ELR (cell line): ENCODE data around the gene RTP3.
"Not testable (repeated sequence)": the region's sequence is repeated elsewhere in the genome, so short reads cannot be mapped to it uniquely, and the experiment has no call there.

ENCODE experiments used
- DNase-seq: peaks from one replicate; pipeline ENCODE4 v3.0.0-alpha.2; 2015; ENCODE audit warnings: low read depth

The RTP3 gene

GRCh38 chr3:46519952-46520351 is 22.2 kb downstream of the RTP3 start:
- no peak for DNase-seq

GRCh38 chr3:46520531-46520930 is 22.8 kb downstream of the RTP3 start:
- no peak for DNase-seq

- no peak for DNase-seq
Measured at GRCh38 chr3:46521096-46521495, 23.3 kb downstream of the RTP3 start.

GRCh38 chr3:46522201-46522600 is 24.4 kb downstream of the RTP3 start:
- not testable (repeated sequence) for DNase-seq

- no peak for DNase-seq
Measured at GRCh38 chr3:46523556-46523955, 25.8 kb downstream of the RTP3 start.

GRCh38 chr3:46524008-46524407 is 26.2 kb downstream of the RTP3 start:
- DNase-seq = no peak

- DNase-seq = no peak
Measured at GRCh38 chr3:46524832-46525231, 27.1 kb downstream of the RTP3 start.

GRCh38 chr3:46527239-46527638 is 29.5 kb downstream of the RTP3 start:
- DNase-seq = no peak

GRCh38 chr3:46533091-46533490 is 35.3 kb downstream of the RTP3 start:
- no peak for DNase-seq

- no peak for DNase-seq
Measured at GRCh38 chr3:46535746-46536145, 38.0 kb downstream of the RTP3 start.

GRCh38 chr3:46536758-46537157 is 39.0 kb downstream of the RTP3 start:
- no peak for DNase-seq

- DNase-seq = no peak
Measured at GRCh38 chr3:46537316-46537715, 39.5 kb downstream of the RTP3 start.

GRCh38 chr3:46537779-46538178 is 40.0 kb downstream of the RTP3 start:
- no peak for DNase-seq

- not testable (repeated sequence) for DNase-seq
Measured at GRCh38 chr3:46538425-46538802, 40.6 kb downstream of the RTP3 start.

GRCh38 chr3:46538803-46539442 is 41.1 kb downstream of the RTP3 start:
- peak; percentile 81 for DNase-seq

- DNase-seq = no peak
Measured at GRCh38 chr3:46539443-46540005, 41.7 kb downstream of the RTP3 start.

- no peak for DNase-seq
Measured at GRCh38 chr3:46540550-46540949, 42.8 kb downstream of the RTP3 start.

GRCh38 chr3:46541835-46542234 is 44.1 kb downstream of the RTP3 start:
- no peak for DNase-seq

- DNase-seq = peak; percentile 37
Measured at GRCh38 chr3:46542344-46542743, 44.6 kb downstream of the RTP3 start.

GRCh38 chr3:46542801-46543201 is 45.0 kb downstream of the RTP3 start:
- DNase-seq = no peak

- no peak for DNase-seq
Measured at GRCh38 chr3:46544771-46545503, 47.2 kb downstream of the RTP3 start.

GRCh38 chr3:46545818-46546630 is 48.2 kb downstream of the RTP3 start:
- no peak for DNase-seq
